ENCODE measurements around the gene SND1. TPM values are rescaled to one million over a fixed set of nuclear protein-coding genes. Genes with fewer than 3 reads are reported as not detected.

SND1 gene
- total RNA-seq, 1 experiment from 2014 or later = 147 TPM

- Histone ChIP-seq H3K4me1 (no peaks in the 10 kb centered on the region), H3K36me3 (peaks cover 15% of the 10 kb centered on the region), H3K27ac (no peak overlapping the region), H3K27me3 (no peaks in the 10 kb centered on the region), H3K9me3 (replicated peaks) (0 out of 2 replicates have a peak, but pooled peaks cover 5% of the 10 kb centered on the region), H3K4me3 (no peak overlapping the region)
- DNase-seq = no peak
Measured at GRCh38 chr7:127980901-127981300, 328.9 kb downstream of the SND1 start.

- Histone ChIP-seq H3K4me1 (no peaks in the 10 kb centered on the region), H3K36me3 (peaks cover 12% of the 10 kb centered on the region), H3K4me3 (no peak overlapping the region), H3K27ac (no peak overlapping the region), H3K9me3 (replicated peaks) (0 out of 2 replicates have a peak, but pooled peaks cover 5% of the 10 kb centered on the region), H3K27me3 (no peaks in the 10 kb centered on the region)
- no peak for DNase-seq
Measured at GRCh38 chr7:127981965-127982364, 330.0 kb downstream of the SND1 start.

- Histone ChIP-seq H3K27ac (no peak overlapping the region), H3K4me3 (no peak overlapping the region), H3K9me3 (replicated peaks) (0 out of 2 replicates have a peak, but pooled peaks cover 3% of the 10 kb centered on the region), H3K4me1 (no peaks in the 10 kb centered on the region; the same call in 1 of the 2 replicates), H3K36me3 (peaks cover 2% of the 10 kb centered on the region), H3K27me3 (no peaks in the 10 kb centered on the region)
- no peak for DNase-seq
Measured at GRCh38 chr7:127983804-127984332, 331.9 kb downstream of the SND1 start.

- H3K36me3 ChIP-seq = peaks cover 3% of the 10 kb centered on the region; the same call in 1 of the 2 replicates
- no peaks in the 10 kb centered on the region for H3K27me3 ChIP-seq
- H3K27ac ChIP-seq = no peak overlapping the region
- H3K4me1 ChIP-seq = no peaks in the 10 kb centered on the region; the same call in 1 of the 2 replicates
- H3K9me3 ChIP-seq (replicated peaks) = no peaks in the 10 kb centered on the region
- no peak overlapping the region for H3K4me3 ChIP-seq
- no peak for DNase-seq
Measured at GRCh38 chr7:127986581-127987521, 334.9 kb downstream of the SND1 start.

- no peak overlapping the region for H3K27ac ChIP-seq
- no peaks in the 10 kb centered on the region for H3K27me3 ChIP-seq
- DNase-seq = no peak
- H3K36me3 ChIP-seq = peaks cover 8% of the 10 kb centered on the region; the same call in 1 of the 2 replicates
- no peak overlapping the region for H3K4me3 ChIP-seq
- no peaks in the 10 kb centered on the region for H3K9me3 ChIP-seq (replicated peaks)
- no peaks in the 10 kb centered on the region; the same call in 1 of the 2 replicates for H3K4me1 ChIP-seq
Measured at GRCh38 chr7:127988751-127989150, 336.8 kb downstream of the SND1 start.

- Histone ChIP-seq H3K4me1 (peaks cover 16% of the 10 kb centered on the region), H3K36me3 (peaks cover 8% of the 10 kb centered on the region; the same call in 1 of the 2 replicates), H3K4me3 (no peak overlapping the region), H3K27ac (no peak overlapping the region), H3K9me3 (replicated peaks) (no peaks in the 10 kb centered on the region), H3K27me3 (no peaks in the 10 kb centered on the region)
- no peak for DNase-seq
Measured at GRCh38 chr7:127993317-127993716, 341.3 kb downstream of the SND1 start.

- H3K27me3 ChIP-seq = no peaks in the 10 kb centered on the region
- H3K9me3 ChIP-seq (replicated peaks) = no peaks in the 10 kb centered on the region
- H3K27ac ChIP-seq = no peak overlapping the region
Measured at GRCh38 chr7:127993987-127994386, 342.0 kb downstream of the SND1 start.

GRCh38 chr7:127995156-127995880, 343.3 kb downstream of the SND1 start:
- Histone ChIP-seq H3K9me3 (replicated peaks) (no peaks in the 10 kb centered on the region), H3K27ac (no peak overlapping the region)
- DNase-seq = no peak

More at GRCh38 chr7:127993987-127994386, 342.0 kb downstream of the SND1 start:
- H3K36me3 ChIP-seq = peaks cover 8% of the 10 kb centered on the region; the same call in 1 of the 2 replicates
- peaks cover 16% of the 10 kb centered on the region for H3K4me1 ChIP-seq
- no peak for DNase-seq
- H3K4me3 ChIP-seq = no peak overlapping the region

GRCh38 chr7:127995881-127996215, 343.9 kb downstream of the SND1 start:
- Histone ChIP-seq H3K4me1 (peaks cover 16% of the 10 kb centered on the region), H3K36me3 (peaks cover 10% of the 10 kb centered on the region; the same call in 1 of the 2 replicates), H3K27ac (no peak overlapping the region), H3K4me3 (no peak overlapping the region), H3K9me3 (replicated peaks) (no peaks in the 10 kb centered on the region), H3K27me3 (no peaks in the 10 kb centered on the region)
- no peak for DNase-seq

More at GRCh38 chr7:127995156-127995880, 343.3 kb downstream of the SND1 start:
- no peak overlapping the region for H3K4me3 ChIP-seq
- H3K4me1 ChIP-seq = peaks cover 16% of the 10 kb centered on the region
- H3K27me3 ChIP-seq = no peaks in the 10 kb centered on the region
- H3K36me3 ChIP-seq = peaks cover 10% of the 10 kb centered on the region; the same call in 1 of the 2 replicates

GRCh38 chr7:127996253-127997071, 344.5 kb downstream of the SND1 start:
- Histone ChIP-seq H3K27ac (no peak overlapping the region), H3K4me1 (peaks cover 16% of the 10 kb centered on the region), H3K9me3 (replicated peaks) (no peaks in the 10 kb centered on the region), H3K36me3 (peaks cover 7% of the 10 kb centered on the region; the same call in 1 of the 2 replicates), H3K4me3 (no peak overlapping the region), H3K27me3 (no peaks in the 10 kb centered on the region)
- DNase-seq = no peak

- H3K4me1 ChIP-seq = peaks cover 16% of the 10 kb centered on the region
- no peaks in the 10 kb centered on the region for H3K27me3 ChIP-seq
- no peaks in the 10 kb centered on the region for H3K9me3 ChIP-seq (replicated peaks)
- peaks cover 7% of the 10 kb centered on the region; the same call in 1 of the 2 replicates for H3K36me3 ChIP-seq
- H3K4me3 ChIP-seq = no peak overlapping the region
- H3K27ac ChIP-seq = no peak overlapping the region
- no peak for DNase-seq
Measured at GRCh38 chr7:127997226-127997922, 345.4 kb downstream of the SND1 start.

GRCh38 chr7:127998671-127999070, 346.7 kb downstream of the SND1 start:
- Histone ChIP-seq H3K9me3 (replicated peaks) (no peaks in the 10 kb centered on the region), H3K27ac (no peak overlapping the region), H3K4me1 (peaks cover 16% of the 10 kb centered on the region), H3K36me3 (0 out of 2 replicates have a peak, but pooled peaks cover 5% of the 10 kb centered on the region), H3K27me3 (no peaks in the 10 kb centered on the region), H3K4me3 (no peak overlapping the region)
- no peak for DNase-seq

- DNase-seq = no peak
- peaks cover 16% of the 10 kb centered on the region for H3K4me1 ChIP-seq
- no peaks in the 10 kb centered on the region for H3K27me3 ChIP-seq
- H3K27ac ChIP-seq = no peak overlapping the region
- no peak overlapping the region for H3K4me3 ChIP-seq
- 0 out of 2 replicates have a peak, but pooled peaks cover 5% of the 10 kb centered on the region for H3K36me3 ChIP-seq
- H3K9me3 ChIP-seq (replicated peaks) = no peaks in the 10 kb centered on the region
Measured at GRCh38 chr7:128000048-128000447, 348.1 kb downstream of the SND1 start.
